IMR-90 (cell line): ENCODE results near the gene MMP3.

Experiments
- BHLHE40 ChIP-seq: fragments of 150-350 bp; IDR thresholded peaks from 2 replicates; pipeline ENCODE4 v1.6.1; 2016; ENCODE audit warnings: mild to moderate bottlenecking, low read depth, low read length
- CEBPB ChIP-seq: IDR thresholded peaks from 2 replicates; pipeline ENCODE4 v1.6.1; 2012; ENCODE audit warnings: low read depth, low read length, improper control_type of control experiment
- CHD1 ChIP-seq: IDR thresholded peaks from 2 replicates; pipeline ENCODE4 v1.6.1; 2012; ENCODE audit warnings: low read depth, low read length, improper control_type of control experiment
- MAFK ChIP-seq: IDR thresholded peaks from 2 replicates; pipeline ENCODE4 v1.6.1; 2012; ENCODE audit warnings: low read depth, low read length, improper control_type of control experiment
- MAZ ChIP-seq: IDR thresholded peaks from 2 replicates; pipeline ENCODE4 v1.6.1; 2012; ENCODE audit warnings: low read depth, mild to moderate bottlenecking, low read length, improper control_type of control experiment, moderate library complexity, borderline replicate concordance
- MXI1 ChIP-seq: IDR thresholded peaks from 2 replicates; pipeline ENCODE4 v1.6.1; 2012; ENCODE audit warnings: low read depth, mild to moderate bottlenecking, low read length, moderate library complexity, borderline replicate concordance
- NFE2L2 ChIP-seq: fragments of 150-350 bp; IDR thresholded peaks from 2 replicates; pipeline ENCODE4 v1.6.1; 2016; ENCODE audit warnings: low read depth, mild to moderate bottlenecking, low read length
- POLR2A ChIP-seq: IDR thresholded peaks from 2 replicates; pipeline ENCODE4 v1.6.1; 2012; ENCODE audit warnings: mild to moderate bottlenecking, low read depth, low read length
- RAD21 ChIP-seq: IDR thresholded peaks from 2 replicates; pipeline ENCODE4 v1.6.1; 2012; ENCODE audit warnings: low read length, improper control_type of control experiment
- RCOR1 ChIP-seq: IDR thresholded peaks from 2 replicates; pipeline ENCODE4 v1.6.1; 2012; ENCODE audit warnings: mild to moderate bottlenecking, low read length, improper control_type of control experiment; ENCODE audit not compliant: insufficient replicate concordance
- TF ChIP-seq, protein P1 (sequence below): conservative IDR thresholded peaks from 2 replicates; pipeline ENCODE4 v1.5.1; 2012; ENCODE audit warnings: mild to moderate bottlenecking, low read depth, low read length, improper control_type of control experiment
- TF ChIP-seq, protein P2 (sequence below): fragments of 150-350 bp; IDR thresholded peaks from 2 replicates; pipeline ENCODE4 v1.6.1; 2017; ENCODE audit warnings: mild to moderate bottlenecking, antibody characterized with exemption, low read length, low read depth

DNA sequence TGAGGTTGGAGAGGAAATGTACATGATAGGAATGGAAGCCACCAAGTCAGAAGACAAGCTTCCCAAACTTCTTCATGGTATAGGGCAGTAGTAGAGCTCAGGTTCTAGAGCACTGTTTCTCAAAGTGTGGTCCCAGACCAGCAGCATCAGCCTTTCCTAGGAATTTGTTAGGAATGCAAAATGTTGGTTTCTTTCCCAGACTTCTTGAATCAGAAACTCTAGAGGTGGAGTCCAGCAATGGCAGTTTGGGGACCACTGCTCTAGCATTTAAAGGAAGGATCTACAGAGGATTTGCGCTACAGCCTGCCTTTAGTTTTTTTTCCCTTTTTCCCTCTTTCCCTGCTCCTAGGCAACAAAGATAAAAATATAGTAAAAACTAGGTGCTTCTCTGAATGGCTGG lies 48.3 kb upstream of the MMP3 start:
- TF ChIP-seq, protein P1, sequence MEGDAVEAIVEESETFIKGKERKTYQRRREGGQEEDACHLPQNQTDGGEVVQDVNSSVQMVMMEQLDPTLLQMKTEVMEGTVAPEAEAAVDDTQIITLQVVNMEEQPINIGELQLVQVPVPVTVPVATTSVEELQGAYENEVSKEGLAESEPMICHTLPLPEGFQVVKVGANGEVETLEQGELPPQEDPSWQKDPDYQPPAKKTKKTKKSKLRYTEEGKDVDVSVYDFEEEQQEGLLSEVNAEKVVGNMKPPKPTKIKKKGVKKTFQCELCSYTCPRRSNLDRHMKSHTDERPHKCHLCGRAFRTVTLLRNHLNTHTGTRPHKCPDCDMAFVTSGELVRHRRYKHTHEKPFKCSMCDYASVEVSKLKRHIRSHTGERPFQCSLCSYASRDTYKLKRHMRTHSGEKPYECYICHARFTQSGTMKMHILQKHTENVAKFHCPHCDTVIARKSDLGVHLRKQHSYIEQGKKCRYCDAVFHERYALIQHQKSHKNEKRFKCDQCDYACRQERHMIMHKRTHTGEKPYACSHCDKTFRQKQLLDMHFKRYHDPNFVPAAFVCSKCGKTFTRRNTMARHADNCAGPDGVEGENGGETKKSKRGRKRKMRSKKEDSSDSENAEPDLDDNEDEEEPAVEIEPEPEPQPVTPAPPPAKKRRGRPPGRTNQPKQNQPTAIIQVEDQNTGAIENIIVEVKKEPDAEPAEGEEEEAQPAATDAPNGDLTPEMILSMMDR, result no peak
- TF ChIP-seq RCOR1 (no peak), MXI1 (no peak), CHD1 (no peak), POLR2A (no peak), MAZ (no peak), MAFK (no peak), NFE2L2 (no peak), CEBPB (no peak), RAD21 (no peak), BHLHE40 (no peak)
- TF ChIP-seq, protein P2, sequence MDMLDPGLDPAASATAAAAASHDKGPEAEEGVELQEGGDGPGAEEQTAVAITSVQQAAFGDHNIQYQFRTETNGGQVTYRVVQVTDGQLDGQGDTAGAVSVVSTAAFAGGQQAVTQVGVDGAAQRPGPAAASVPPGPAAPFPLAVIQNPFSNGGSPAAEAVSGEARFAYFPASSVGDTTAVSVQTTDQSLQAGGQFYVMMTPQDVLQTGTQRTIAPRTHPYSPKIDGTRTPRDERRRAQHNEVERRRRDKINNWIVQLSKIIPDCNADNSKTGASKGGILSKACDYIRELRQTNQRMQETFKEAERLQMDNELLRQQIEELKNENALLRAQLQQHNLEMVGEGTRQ, result no peak
